ENCODE measurements around the gene PLBD2. TPM values are rescaled to one million over a fixed set of nuclear protein-coding genes. Genes with fewer than 3 reads are reported as not detected.

PLBD2 gene
- total and polyA plus RNA-seq, 10 of the 15 experiments (the other 5 are each of a cell fraction or from before 2014, with no cell fraction given): 1.4 to 16.6 (median 5.9) TPM

- ChIA-PET SMC1A (ENCODE audit: uncharacterized antibody, unreplicated experiment) (no interaction called here), CTCF (interaction anchor here (1.0 to 2.0 kb wide), 2 partner anchors 10 to 108 kb away, joined by 5 to 6 read pairs; no protein-coding TSS in a partner anchor), POLR2A (no interaction called here), RAD21 (ENCODE audit: unreplicated experiment) (no interaction called here)
- Histone ChIP-seq H2AFZ (ENCODE audit: control insufficient read depth, low read depth, low read length) (no peak overlapping the region), H3K9ac (ENCODE audit: control insufficient read depth, insufficient read depth, low read length) (no peak overlapping the region), H3K27ac (ENCODE audit: control insufficient read depth, insufficient read depth) (no peak overlapping the region), H3K9me3 (replicated peaks; ENCODE audit: control insufficient read depth, insufficient read depth, low read length) (no peaks in the 10 kb centered on the region; the same call in 2 of the 3 replicates), H3K4me2 (ENCODE audit: control insufficient read depth, insufficient read depth) (no peak overlapping the region), H3K4me1 (ENCODE audit: control insufficient read depth, insufficient read depth, low read length) (no peaks in the 10 kb centered on the region), H3K36me3 (ENCODE audit: control insufficient read depth in 2 of 2, insufficient read depth in 2 of 2, low read length in 1 of 2) (peaks cover 0 to 2% of the 10 kb centered on the region in 2 experiments), H3K79me2 (ENCODE audit: control insufficient read depth, insufficient read depth, low read length) (no peaks in the 10 kb centered on the region), H3K27me3 (replicated peaks in 1 of 2; ENCODE audit: control insufficient read depth in 2 of 2, insufficient read depth in 2 of 2, low read length in 1 of 2) (no peaks in the 10 kb centered on the region), H3K4me3 (no peak overlapping the region), H4K20me1 (ENCODE audit: control insufficient read depth, insufficient read depth) (no peaks in the 10 kb centered on the region)
- TF ChIP-seq CEBPZ (IDR thresholded peaks at IDR 0.05; ENCODE audit: low read depth, low read length): no peak
- TF ChIP-seq ZNF687 (IDR thresholded peaks at IDR 0.05): no peak
- no peak for TF ChIP-seq USF1 (IDR thresholded peaks at IDR 0.05; ENCODE audit: borderline replicate concordance, extremely low read length, insufficient read depth, low read depth, low read length)
- no peak for TF ChIP-seq IKZF2 (IDR thresholded peaks at IDR 0.05)
- TF ChIP-seq ETV6 (conservative IDR thresholded peaks at IDR 0.05 in 1 of 2, IDR thresholded peaks at IDR 0.05 in 1 of 2; ENCODE audit: borderline replicate concordance in 1 of 2, low read depth in 1 of 2): no peak
- no peak for TF ChIP-seq RUNX3 (IDR thresholded peaks at IDR 0.05; ENCODE audit: low read length)
- no peak for TF ChIP-seq ZBTB33 (IDR thresholded peaks at IDR 0.05)
- TF ChIP-seq ZNF622 (IDR thresholded peaks at IDR 0.05): no peak
- TF ChIP-seq SP1 (IDR thresholded peaks at IDR 0.05; ENCODE audit: low read depth, low read length): no peak
- ATAC-seq (no peak), FAIRE-seq (no peak), DNase-seq (ENCODE audit: low read depth, low spot score) (no peak)
- intact Hi-C loops (cut with micrococcal nuclease; ENCODE audit: unreplicated experiment) (loop anchor here (10.0 kb wide), 1 partner anchor 598 kb away; no protein-coding TSS in a partner anchor), in situ Hi-C loops (cut with MboI) (no loop called here)
- no TSS peak for BruUV-seq (replicated peaks)
- 74% methylated on average over 6 of the region's 6 CpGs for WGBS (ENCODE audit: insufficient coverage, insufficient replicate concordance, low lambda C conversion rate, missing lambda C conversion rate)
Measured at GRCh38 chr12:113317122-113317521, 41.3 kb upstream of the PLBD2 start.

Measured in GM12878 (cell line).